Heart left ventricle (tissue), 13 donors: ENCODE results near the gene CYB5R4.

Experiments used
- CTCF ChIP-seq, 12 donors: fragments of 200-600 bp; sonication (generic) in 4 of 12; IDR thresholded peaks; one replicate each; pipeline versions ENCODE4 v1.5.0 to v1.8.0; 2018 to 2022; ENCODE audit warnings: antibody characterized with exemption in 12 of 12, mild to moderate bottlenecking in 5 of 12
- POLR2A ChIP-seq, 2 donors: fragments of 450-650 bp; IDR thresholded peaks; one replicate each; pipeline ENCODE4 v1.6.1; 2017; ENCODE audit warnings: antibody characterized with exemption in 2 of 2, mild to moderate bottlenecking in 2 of 2, moderate library complexity in 2 of 2
- donor health status: ischemic (EF 13 %, LVEDD 7.1; RV severe dilation, severe dysfunction).
- donor health status: DM: no; HTN: yes; CAD: no.
- donor health status: DM: no; HTN: no; CAD: no.
- donor health status: ischemic (EF 25% LVEDD 6.9; RV normal size, moderate dysfunction).
- donor health status: ischemic (EF 25% LVEDD 5.7; RV mildly dilated, moderate dysfunction).
- donor health status: ischemic (EF 35%, LVEDD 5.7; RV mildly dilated, moderate dysfunction).
- donor health status: nonischemic (EF 11% LVEDD 7.7; RV severe dilation, severe dysfunction).
- donor health status: DM: yes; HTN: yes; CAD: no.
- donor health status: PGD.
- donor health status: ischemic (EF 29% LVEDD 5.4; RV normal size, mild dysfunction).
- donor health status: nonischemic (EF 23%, LVEDD 6.1; RV moderate dilation, normal function).

DNA sequence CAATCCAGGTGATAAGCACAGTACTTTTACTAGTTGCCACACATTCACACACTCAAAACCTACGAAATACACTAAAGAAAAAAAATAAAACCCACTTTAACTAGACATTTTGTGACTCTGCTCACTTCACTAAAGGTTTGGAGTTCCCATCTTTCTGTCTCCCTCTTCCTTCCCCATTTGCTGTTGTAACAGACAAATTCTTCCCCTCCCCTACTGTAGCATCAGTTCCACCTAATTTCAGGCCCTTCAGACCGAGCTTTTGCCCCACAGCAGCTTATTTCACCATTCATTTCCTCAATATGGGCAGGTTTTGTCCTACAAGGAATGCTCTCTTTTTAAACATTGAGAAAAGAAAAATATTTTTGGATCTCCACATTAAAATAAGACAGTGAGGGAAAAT, 142.7 kb downstream of the CYB5R4 start:
- TF ChIP-seq CTCF (IDR thresholded peaks at IDR 0.05), result no peak
- TF ChIP-seq POLR2A (IDR thresholded peaks at IDR 0.05), result no peak
